C4-2B (cell line): ENCODE results near the gene GJA4.

Source experiments
- ZFX ChIP-seq: fragments of 450-650 bp; IDR thresholded peaks from 2 replicates; pipeline ENCODE4 v1.6.1; 2017
- TF ChIP-seq, protein P1 (sequence below): fragments of 450-650 bp; conservative IDR thresholded peaks from 2 replicates; pipeline ENCODE4 v1.5.1; 2017; ENCODE audit warnings: mild to moderate bottlenecking

GRCh38 chr1:34780528-34780927 lies 12.3 kb upstream of the GJA4 start:
- TF ChIP-seq, protein P1, sequence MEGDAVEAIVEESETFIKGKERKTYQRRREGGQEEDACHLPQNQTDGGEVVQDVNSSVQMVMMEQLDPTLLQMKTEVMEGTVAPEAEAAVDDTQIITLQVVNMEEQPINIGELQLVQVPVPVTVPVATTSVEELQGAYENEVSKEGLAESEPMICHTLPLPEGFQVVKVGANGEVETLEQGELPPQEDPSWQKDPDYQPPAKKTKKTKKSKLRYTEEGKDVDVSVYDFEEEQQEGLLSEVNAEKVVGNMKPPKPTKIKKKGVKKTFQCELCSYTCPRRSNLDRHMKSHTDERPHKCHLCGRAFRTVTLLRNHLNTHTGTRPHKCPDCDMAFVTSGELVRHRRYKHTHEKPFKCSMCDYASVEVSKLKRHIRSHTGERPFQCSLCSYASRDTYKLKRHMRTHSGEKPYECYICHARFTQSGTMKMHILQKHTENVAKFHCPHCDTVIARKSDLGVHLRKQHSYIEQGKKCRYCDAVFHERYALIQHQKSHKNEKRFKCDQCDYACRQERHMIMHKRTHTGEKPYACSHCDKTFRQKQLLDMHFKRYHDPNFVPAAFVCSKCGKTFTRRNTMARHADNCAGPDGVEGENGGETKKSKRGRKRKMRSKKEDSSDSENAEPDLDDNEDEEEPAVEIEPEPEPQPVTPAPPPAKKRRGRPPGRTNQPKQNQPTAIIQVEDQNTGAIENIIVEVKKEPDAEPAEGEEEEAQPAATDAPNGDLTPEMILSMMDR: no peak
- no peak for TF ChIP-seq ZFX
